Measurements from ENCODE around the gene MAGIX. TPM values are rescaled to one million over a fixed set of nuclear protein-coding genes. Genes with fewer than 3 reads are reported as not detected.

Gene MAGIX
- total RNA-seq, 1 experiment from 2014 or later = 1.9 TPM

DNA sequence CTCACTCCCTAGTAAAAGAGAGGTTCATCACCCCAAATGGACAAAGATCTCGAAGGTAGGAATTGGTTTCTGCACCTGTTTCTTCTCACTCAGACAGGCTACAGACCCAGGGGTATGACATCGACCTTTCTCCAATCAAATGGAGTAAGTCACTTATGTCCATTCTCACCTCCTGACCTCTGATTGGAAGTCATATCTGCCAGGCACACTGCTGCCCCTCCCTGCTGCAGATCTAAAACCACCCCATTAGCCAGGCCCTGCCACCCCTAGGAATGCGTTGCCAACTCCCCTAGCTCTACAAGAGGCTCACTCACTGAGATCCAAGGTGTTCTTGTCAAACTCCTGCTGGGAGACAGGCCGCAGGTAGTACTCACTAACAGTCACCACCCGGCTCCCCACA, 45.8 kb upstream of the MAGIX start:
- H3T11ph ChIP-seq (ENCODE audit: low read length) = no peak overlapping the region
- H3K23ac ChIP-seq (ENCODE audit: insufficient read length, low read depth, low read length) = no peak overlapping the region
- no peak overlapping the region for H3K56ac ChIP-seq (ENCODE audit: insufficient read length, low read depth, low read length)
- H4K8ac ChIP-seq (replicated peaks; ENCODE audit: insufficient read length, low read depth, low read length) = no peak overlapping the region
- no peak for DNase-seq
- peaks cover 32 to 60% (median 53%) of the 10 kb centered on the region in 3 experiments for H3K36me3 Mint-ChIP-seq (ENCODE audit: insufficient read depth in 1 of 3, low read depth in 3 of 3)
- H3K27ac ChIP-seq (ENCODE audit: insufficient read length, low read depth, low read length) = no peak overlapping the region
- H3K27me3 Mint-ChIP-seq (ENCODE audit: low read depth) = no peaks in the 10 kb centered on the region; the same call in 1 of the 2 replicates
- no CpG with 5 or more reads among the region's 5 CpGs for WGBS (ENCODE audit: extremely low coverage, insufficient read length, low lambda C conversion rate)
- H2BK5ac ChIP-seq (ENCODE audit: insufficient read length, low read length) = no peak overlapping the region
- no peaks in the 10 kb centered on the region for H3K4me1 ChIP-seq (ENCODE audit: insufficient read depth, low read length)
- H3K18ac ChIP-seq (ENCODE audit: insufficient read length, low read depth, low read length) = no peak overlapping the region
- H4K91ac ChIP-seq (ENCODE audit: insufficient read length, low read depth, low read length) = no peak overlapping the region
- H2AFZ ChIP-seq (ENCODE audit: low read length) = no peak overlapping the region
- H3K79me1 ChIP-seq (ENCODE audit: insufficient read depth, low read depth, low read length, poor library complexity, severe bottlenecking) = no peaks in the 10 kb centered on the region
- H2AK5ac ChIP-seq (ENCODE audit: insufficient read length, low read length) = no peak overlapping the region
- H3K4ac ChIP-seq (ENCODE audit: low read depth, low read length) = no peak overlapping the region
- no peak overlapping the region for H4K5ac ChIP-seq (ENCODE audit: insufficient read length, low read depth, low read length)
- no peak overlapping the region for H2BK120ac ChIP-seq (ENCODE audit: low read depth, low read length, poor library complexity, severe bottlenecking)
- H4K20me1 ChIP-seq (ENCODE audit: control insufficient read depth, insufficient read depth, insufficient read length) = no peaks in the 10 kb centered on the region
- H2BK20ac ChIP-seq (ENCODE audit: low read depth, low read length, poor library complexity, severe bottlenecking) = no peak overlapping the region
- no peak overlapping the region for H3K4me2 ChIP-seq (ENCODE audit: insufficient read depth, insufficient read length, low read length)
- H3K23me2 ChIP-seq (ENCODE audit: insufficient read length, low read depth, low read length, poor library complexity, severe bottlenecking) = no peaks in the 10 kb centered on the region
- no peaks in the 10 kb centered on the region for H3K79me2 ChIP-seq (ENCODE audit: insufficient read depth, low read length)
- TF ChIP-seq, protein P1, sequence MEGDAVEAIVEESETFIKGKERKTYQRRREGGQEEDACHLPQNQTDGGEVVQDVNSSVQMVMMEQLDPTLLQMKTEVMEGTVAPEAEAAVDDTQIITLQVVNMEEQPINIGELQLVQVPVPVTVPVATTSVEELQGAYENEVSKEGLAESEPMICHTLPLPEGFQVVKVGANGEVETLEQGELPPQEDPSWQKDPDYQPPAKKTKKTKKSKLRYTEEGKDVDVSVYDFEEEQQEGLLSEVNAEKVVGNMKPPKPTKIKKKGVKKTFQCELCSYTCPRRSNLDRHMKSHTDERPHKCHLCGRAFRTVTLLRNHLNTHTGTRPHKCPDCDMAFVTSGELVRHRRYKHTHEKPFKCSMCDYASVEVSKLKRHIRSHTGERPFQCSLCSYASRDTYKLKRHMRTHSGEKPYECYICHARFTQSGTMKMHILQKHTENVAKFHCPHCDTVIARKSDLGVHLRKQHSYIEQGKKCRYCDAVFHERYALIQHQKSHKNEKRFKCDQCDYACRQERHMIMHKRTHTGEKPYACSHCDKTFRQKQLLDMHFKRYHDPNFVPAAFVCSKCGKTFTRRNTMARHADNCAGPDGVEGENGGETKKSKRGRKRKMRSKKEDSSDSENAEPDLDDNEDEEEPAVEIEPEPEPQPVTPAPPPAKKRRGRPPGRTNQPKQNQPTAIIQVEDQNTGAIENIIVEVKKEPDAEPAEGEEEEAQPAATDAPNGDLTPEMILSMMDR (conservative IDR thresholded peaks at IDR 0.05) = no peak
- no peak overlapping the region for H2BK15ac ChIP-seq (ENCODE audit: low read depth, low read length)
- peaks cover 7% of the 10 kb centered on the region for H3K9me3 ChIP-seq (ENCODE audit: control insufficient read depth, low read depth, low read length)
- no peak overlapping the region for H3K14ac ChIP-seq (ENCODE audit: insufficient read depth, low read length)
- H3K4me1 Mint-ChIP-seq = no peaks in the 10 kb centered on the region
- H3K9ac ChIP-seq (ENCODE audit: extremely low read depth, insufficient read length, low read length) = no peak overlapping the region
- peaks cover 70 to 74% of the 10 kb centered on the region in 2 experiments for H3K9me3 Mint-ChIP-seq
- H2BK12ac ChIP-seq (ENCODE audit: insufficient read length, low read depth, low read length) = no peak overlapping the region
- no peak overlapping the region for H3K27ac Mint-ChIP-seq
- H3K27me3 ChIP-seq (ENCODE audit: insufficient read depth, low read length) = no peaks in the 10 kb centered on the region
- H3K4me3 Mint-ChIP-seq = no peak overlapping the region

All from H9 (cell line).